Upper lobe of right lung (tissue), 1 donor: ENCODE results near the gene TARBP2. TPM values are rescaled to one million over a fixed set of nuclear protein-coding genes. Genes with fewer than 3 reads are reported as not detected.
A peak's percentile ranks its signal among the peaks of the same experiment; 100 is the strongest.

Source experiments
- ATAC-seq: fragments of 200-7000 bp; cut with Tn5 transposase; one replicate; pipeline ENCODE4 v1.9.1; 2020; ENCODE audit warnings: mild to moderate bottlenecking, moderate library complexity
- DNase-seq: peaks from one replicate; pipeline ENCODE4 v3.0.0-alpha.2; 2020
- H3K27ac ChIP-seq: fragments of 200-600 bp; one replicate; pipeline ENCODE4 v1.8.0; 2022
- H3K27me3 ChIP-seq: fragments of 200-600 bp; one replicate; pipeline ENCODE4 v1.8.0; 2022; ENCODE audit warnings: mild to moderate bottlenecking
- H3K36me3 ChIP-seq: fragments of 200-600 bp; one replicate; pipeline ENCODE4 v1.8.0; 2022
- H3K4me1 ChIP-seq: fragments of 200-600 bp; one replicate; pipeline ENCODE4 v1.8.0; 2022
- H3K4me3 ChIP-seq: fragments of 200-600 bp; one replicate; pipeline ENCODE4 v1.8.0; 2022; ENCODE audit warnings: mild to moderate bottlenecking
- H3K9me3 ChIP-seq: fragments of 200-600 bp; one replicate; pipeline ENCODE4 v1.8.0; 2022
- CTCF ChIP-seq: fragments of 200-600 bp; IDR thresholded peaks from one replicate; pipeline ENCODE4 v1.8.0; 2022; ENCODE audit warnings: antibody characterized with exemption
- intact Hi-C: fragments of 100-400 bp; cut with DNase I; formaldehyde crosslinking; loops from one replicate; pipeline ENCODE4 v1.11.0; 2022
- total RNA-seq: library from RNA; stranded (reverse); fragmentation: NEBNext Ultra II Directional; extraction: Animal tissue kit (Norgen Biotek cat#: 25700); gene quantifications from one replicate; pipeline ENCODE4 v1.2.1, GENCODE V29; 2021
- donor health status: DM: no; HTN: yes; CAD: no; lungs with severe emphysema.

The TARBP2 gene
- total RNA-seq, 1 donor from 2014 or later, result 33.1 TPM

DNA sequence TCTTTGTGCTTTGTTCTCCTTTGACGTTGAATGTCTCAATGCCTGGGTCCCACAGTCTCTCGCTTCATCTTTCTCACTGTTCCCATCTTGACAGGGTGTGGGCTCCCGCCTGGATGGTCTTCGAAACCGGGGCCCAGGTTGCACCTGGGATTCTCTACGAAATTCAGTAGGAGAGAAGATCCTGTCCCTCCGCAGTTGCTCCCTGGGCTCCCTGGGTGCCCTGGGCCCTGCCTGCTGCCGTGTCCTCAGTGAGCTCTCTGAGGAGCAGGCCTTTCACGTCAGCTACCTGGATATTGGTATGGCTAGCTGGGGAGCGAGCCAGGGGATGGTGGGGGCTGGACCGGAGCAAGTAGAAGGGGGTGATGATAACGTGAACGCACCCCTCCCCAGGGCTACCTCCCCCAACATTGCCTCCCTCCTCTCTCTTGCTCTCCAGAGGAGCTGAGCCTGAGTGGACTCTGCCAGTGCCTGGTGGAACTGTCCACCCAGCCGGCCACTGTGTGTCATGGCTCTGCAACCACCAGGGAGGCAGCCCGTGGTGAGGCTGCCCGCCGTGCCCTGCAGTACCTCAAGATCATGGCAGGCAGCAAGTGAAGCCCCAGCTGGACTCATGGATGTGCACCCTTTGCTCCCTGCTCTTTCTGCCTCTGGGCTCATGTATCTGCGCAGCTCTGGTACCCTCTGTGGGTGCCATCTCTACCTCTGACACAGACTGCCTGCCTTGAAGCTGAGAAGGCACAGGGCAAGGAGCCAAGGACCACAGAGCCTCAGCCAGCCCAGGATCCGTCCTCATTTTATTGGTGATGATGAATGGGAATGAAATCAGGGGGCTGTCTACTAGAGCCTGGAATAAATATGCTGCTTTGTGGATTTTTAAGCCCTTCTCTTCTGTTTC is 4.7 kb downstream of the TARBP2 start:
- intact Hi-C loops, result loop anchor here (10.0 kb wide), 1 partner anchor 151 kb away; no protein-coding TSS in a partner anchor
- H3K27ac ChIP-seq, result no peak overlapping the region

GRCh38 chr12:53506450-53506785 is 5.3 kb downstream of the TARBP2 start:
- Histone ChIP-seq H3K36me3 (peaks cover 35% of the 10 kb centered on the region), H3K27me3 (no peaks in the 10 kb centered on the region), H3K9me3 (no peaks in the 10 kb centered on the region), H3K4me3 (no peak overlapping the region), H3K4me1 (peaks cover 24% of the 10 kb centered on the region), H3K27ac (no peak overlapping the region)
- ATAC-seq (no peak), DNase-seq (no peak)
- no peak for TF ChIP-seq CTCF
- intact Hi-C loops, result loop anchor here (10.0 kb wide), 1 partner anchor 152 kb away; no protein-coding TSS in a partner anchor

More for the DNA sequence above, 4.7 kb downstream of the TARBP2 start:
- Histone ChIP-seq H3K4me1 (peaks cover 24% of the 10 kb centered on the region), H3K36me3 (peaks cover 29% of the 10 kb centered on the region), H3K4me3 (no peak overlapping the region), H3K9me3 (no peaks in the 10 kb centered on the region), H3K27me3 (no peaks in the 10 kb centered on the region)
- DNase-seq (no peak), ATAC-seq (no peak)
- no peak for TF ChIP-seq CTCF

DNA sequence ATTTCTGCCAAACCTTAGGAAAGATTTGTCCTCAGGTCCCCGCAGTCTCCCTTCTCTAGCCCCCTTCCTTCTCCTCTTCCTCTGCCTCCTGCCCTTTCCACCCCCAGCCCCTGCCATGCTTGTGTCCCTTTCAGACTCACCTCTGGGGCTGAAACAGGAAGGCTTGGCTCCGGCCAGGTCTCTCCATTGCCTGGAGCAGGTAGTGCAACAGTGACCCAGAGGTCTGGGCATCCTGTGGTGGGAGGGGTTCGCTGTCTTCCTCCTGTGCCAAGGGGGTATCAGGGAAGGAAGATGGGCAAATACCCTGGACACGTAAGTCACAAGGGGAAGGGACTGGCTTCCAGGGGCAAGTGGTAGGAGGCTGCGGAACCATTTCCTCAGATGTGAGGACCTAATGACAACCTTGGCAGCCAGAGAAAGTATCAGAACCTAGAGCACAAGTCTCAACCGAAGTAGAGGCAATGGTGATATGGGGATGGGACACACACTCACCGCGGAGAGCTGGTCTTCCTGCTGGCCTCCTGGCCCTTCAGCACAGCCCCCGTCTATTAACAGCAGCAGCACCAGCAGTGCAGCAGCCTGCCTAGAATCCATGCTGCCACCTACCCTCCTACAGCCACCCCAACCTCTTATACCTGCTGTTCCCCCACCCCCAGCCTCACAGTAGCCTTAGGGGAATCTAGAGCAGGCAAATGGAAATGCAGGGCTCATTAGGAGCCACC is 6.0 kb downstream of the TARBP2 start, which contains the start of gene NPFF:
Gene NPFF (minus strand): TSS at position 604 of the 722 bp plus-strand sequence. CDS start 10 bp downstream, at position 594.
- Histone ChIP-seq H3K27me3 (no peaks in the 10 kb centered on the region), H3K4me3 (no peak within 1 kb of the TSS), H3K36me3 (peaks cover 41% of the 10 kb centered on the region), H3K27ac (no peak within 1 kb of the TSS), H3K4me1 (peaks cover 18% of the 10 kb centered on the region), H3K9me3 (no peaks in the 10 kb centered on the region)
- intact Hi-C loops, result loop anchor here (10.0 kb wide), 1 partner anchor 152 kb away; no protein-coding TSS in a partner anchor
- DNase-seq, result no peak
- no peak for TF ChIP-seq CTCF
- ATAC-seq, result no peak

- H3K9me3 ChIP-seq, result no peaks in the 10 kb centered on the region
- no peak for ATAC-seq
- H3K36me3 ChIP-seq, result peaks cover 46% of the 10 kb centered on the region
- H3K27ac ChIP-seq, result no peak overlapping the region
- no peak for DNase-seq
- H3K27me3 ChIP-seq, result no peaks in the 10 kb centered on the region
- intact Hi-C loops, result loop anchor here (10.0 kb wide), 1 partner anchor 153 kb away; no protein-coding TSS in a partner anchor
- peaks cover 17% of the 10 kb centered on the region for H3K4me1 ChIP-seq
- no peak for TF ChIP-seq CTCF
- H3K4me3 ChIP-seq, result no peak overlapping the region
Observed at GRCh38 chr12:53507603-53507885, 6.5 kb downstream of the TARBP2 start.

GRCh38 chr12:53508534-53509170 is 7.6 kb downstream of the TARBP2 start:
- Histone ChIP-seq H3K36me3 (peaks cover 56% of the 10 kb centered on the region), H3K4me1 (peaks cover 12% of the 10 kb centered on the region), H3K27me3 (no peaks in the 10 kb centered on the region), H3K9me3 (no peaks in the 10 kb centered on the region), H3K27ac (peak overlapping the region; percentile 42), H3K4me3 (no peak overlapping the region)
- peak; percentile 95 for ATAC-seq
- peak; percentile 88 for DNase-seq
- peak; percentile 92 for TF ChIP-seq CTCF
- intact Hi-C loops, result loop anchor here (10.0 kb wide), 1 partner anchor 154 kb away; no protein-coding TSS in a partner anchor
